Esophagus muscularis mucosa (tissue), 4 donors: ENCODE measurements around the gene SYNJ2. TPM values are rescaled to one million over a fixed set of nuclear protein-coding genes. Genes with fewer than 3 reads are reported as not detected.
A peak's percentile ranks its signal among the peaks of the same experiment; 100 is the strongest.

ENCODE experiments used
- DNase-seq: peaks from one replicate; pipeline ENCODE4 v3.0.0-alpha.2; 2017; ENCODE audit errors: extremely low spot score
- H3K27ac ChIP-seq, 4 donors: fragments of 200-600 bp; sonication (generic); replicated peaks in 1 of 4; 1 replicate in 3 of 4; 2 replicates in 1 of 4; pipeline ENCODE4 v1.5.1; 2016 to 2019; ENCODE audit warnings: mild to moderate bottlenecking in 1 of 4
- H3K27me3 ChIP-seq, 4 donors: fragments of 200-600 bp; sonication (generic); one replicate each; pipeline versions ENCODE4 v1.5.1 to v1.6.0; 2016 to 2019
- H3K36me3 ChIP-seq, 4 donors: fragments of 200-600 bp; sonication (generic); one replicate each; pipeline ENCODE4 v1.5.1; 2016 to 2019
- H3K4me1 ChIP-seq, 4 donors: fragments of 200-600 bp; sonication (generic); one replicate each; pipeline ENCODE4 v1.5.1; 2016 to 2019
- H3K4me3 ChIP-seq, 4 donors: fragments of 200-600 bp; sonication (generic); 1 replicate in 2 of 4; 2 replicates in 2 of 4; pipeline ENCODE4 v1.5.1; 2016 to 2019; ENCODE audit warnings: mild to moderate bottlenecking in 4 of 4, moderate library complexity in 1 of 4
- H3K9me3 ChIP-seq, 4 donors: fragments of 200-600 bp; sonication (generic); 1 replicate in 3 of 4; 2 replicates in 1 of 4; pipeline ENCODE4 v1.5.1; 2016 to 2019
- EP300 ChIP-seq: sonication (generic); formaldehyde crosslinking; IDR thresholded peaks from one replicate; pipeline ENCODE4 v1.6.1; 2017; ENCODE audit warnings: antibody characterized with exemption
- POLR2A ChIP-seq: fragments of 450-650 bp; IDR thresholded peaks from one replicate; pipeline ENCODE4 v1.6.1; 2017; ENCODE audit warnings: antibody characterized with exemption, moderate library complexity, mild to moderate bottlenecking, low read depth
- POLR2AphosphoS5 ChIP-seq, 2 donors: sonication (generic); formaldehyde crosslinking; IDR thresholded peaks; one replicate each; pipeline ENCODE4 v1.6.1; 2017; ENCODE audit warnings: antibody characterized with exemption in 2 of 2
- WGBS: methylation state at CpG from one replicate; pipeline ENCODE4 v1.1.5; 2018; 5-methylcytosine and 5-hydroxymethylcytosine counted together
- intact Hi-C: fragments of 100-400 bp; cut with DNase I; formaldehyde crosslinking; loops from one replicate; pipeline ENCODE4 v1.15.1; 2023
- total RNA-seq, 4 donors: library from RNA; depleted of rRNA; stranded (reverse); fragments of >200 nt; gene quantifications; one replicate each; pipeline versions ENCODE4 v1.1.0 to v1.2.1, GENCODE V29; 2016
- TF ChIP-seq, protein P1 (sequence below), 3 experiments: fragments of 200-600 bp in 2 of 3; fragments of 450-650 bp in 1 of 3; sonication (generic) in 2 of 3; IDR thresholded peaks; one replicate each; pipeline ENCODE4 v1.5.1; 2017 to 2019; ENCODE audit warnings: antibody characterized with exemption in 3 of 3, mild to moderate bottlenecking in 2 of 3, moderate library complexity in 1 of 3

The SYNJ2 gene
- total RNA-seq, 4 donors from 2014 or later: 17.0 to 25.3 (median 25.1) TPM

DNA sequence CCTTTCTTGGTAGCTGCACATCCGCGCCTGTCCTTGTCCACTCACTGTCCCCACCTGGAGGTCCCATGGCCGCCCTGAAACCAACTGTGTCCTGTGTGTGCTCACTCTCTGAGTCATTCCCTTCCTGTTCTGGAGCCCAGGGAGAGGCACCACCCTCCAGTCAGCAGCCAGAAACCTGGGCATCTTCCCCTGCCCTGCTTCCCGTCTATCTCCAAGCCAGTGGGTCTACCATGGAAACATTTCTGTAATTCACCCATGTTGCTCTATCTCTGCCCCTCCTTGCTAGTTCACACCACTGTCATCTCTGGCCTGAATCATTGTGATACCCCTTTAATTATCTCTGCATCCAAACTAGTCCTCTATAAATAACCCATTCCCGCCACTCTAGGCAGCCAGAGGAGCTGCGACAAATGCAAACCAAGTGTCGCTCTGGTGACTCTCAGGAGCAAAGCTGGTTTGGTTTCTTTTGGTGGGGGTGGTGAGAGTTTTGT lies 28.8 kb upstream of the SYNJ2 start:
- TF ChIP-seq POLR2AphosphoS5 (IDR thresholded peaks at IDR 0.05) (no peak), EP300 (no peak), POLR2A (no peak)
- TF ChIP-seq, protein P1, sequence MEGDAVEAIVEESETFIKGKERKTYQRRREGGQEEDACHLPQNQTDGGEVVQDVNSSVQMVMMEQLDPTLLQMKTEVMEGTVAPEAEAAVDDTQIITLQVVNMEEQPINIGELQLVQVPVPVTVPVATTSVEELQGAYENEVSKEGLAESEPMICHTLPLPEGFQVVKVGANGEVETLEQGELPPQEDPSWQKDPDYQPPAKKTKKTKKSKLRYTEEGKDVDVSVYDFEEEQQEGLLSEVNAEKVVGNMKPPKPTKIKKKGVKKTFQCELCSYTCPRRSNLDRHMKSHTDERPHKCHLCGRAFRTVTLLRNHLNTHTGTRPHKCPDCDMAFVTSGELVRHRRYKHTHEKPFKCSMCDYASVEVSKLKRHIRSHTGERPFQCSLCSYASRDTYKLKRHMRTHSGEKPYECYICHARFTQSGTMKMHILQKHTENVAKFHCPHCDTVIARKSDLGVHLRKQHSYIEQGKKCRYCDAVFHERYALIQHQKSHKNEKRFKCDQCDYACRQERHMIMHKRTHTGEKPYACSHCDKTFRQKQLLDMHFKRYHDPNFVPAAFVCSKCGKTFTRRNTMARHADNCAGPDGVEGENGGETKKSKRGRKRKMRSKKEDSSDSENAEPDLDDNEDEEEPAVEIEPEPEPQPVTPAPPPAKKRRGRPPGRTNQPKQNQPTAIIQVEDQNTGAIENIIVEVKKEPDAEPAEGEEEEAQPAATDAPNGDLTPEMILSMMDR (IDR thresholded peaks at IDR 0.05): no peak
- Histone ChIP-seq H3K27ac (no peak overlapping the region), H3K36me3 (no peaks in the 10 kb centered on the region), H3K4me3 (no peak overlapping the region), H3K9me3 (peaks cover 0 to 25% (median 14%) of the 10 kb centered on the region in 4 donors), H3K27me3 (no peaks in the 10 kb centered on the region), H3K4me1 (peaks cover 0 to 15% (median 12%) of the 10 kb centered on the region in 4 donors)
- DNase-seq: no peak
- intact Hi-C loops: no loop called here
- WGBS: 85% methylated on average over 7 of the region's 7 CpGs

- H3K36me3 ChIP-seq: no peaks in the 10 kb centered on the region
- TF ChIP-seq, protein P1 (IDR thresholded peaks at IDR 0.05): no peak
- 56% methylated on average over 3 of the region's 7 CpGs for WGBS
- H3K9me3 ChIP-seq: peaks cover 0 to 32% (median 21%) of the 10 kb centered on the region in 4 donors
- DNase-seq: no peak
- intact Hi-C loops: no loop called here
- peak overlapping the region; percentile 26 to 49 (median 44) for H3K4me3 ChIP-seq
- peak overlapping the region; percentile 2 to 32 (median 24) for H3K27ac ChIP-seq
- no peaks in the 10 kb centered on the region for H3K27me3 ChIP-seq
- peaks cover 0 to 15% (median 12%) of the 10 kb centered on the region in 4 donors for H3K4me1 ChIP-seq
Measured at GRCh38 chr6:157953580-157954091, 28.0 kb upstream of the SYNJ2 start.

DNA sequence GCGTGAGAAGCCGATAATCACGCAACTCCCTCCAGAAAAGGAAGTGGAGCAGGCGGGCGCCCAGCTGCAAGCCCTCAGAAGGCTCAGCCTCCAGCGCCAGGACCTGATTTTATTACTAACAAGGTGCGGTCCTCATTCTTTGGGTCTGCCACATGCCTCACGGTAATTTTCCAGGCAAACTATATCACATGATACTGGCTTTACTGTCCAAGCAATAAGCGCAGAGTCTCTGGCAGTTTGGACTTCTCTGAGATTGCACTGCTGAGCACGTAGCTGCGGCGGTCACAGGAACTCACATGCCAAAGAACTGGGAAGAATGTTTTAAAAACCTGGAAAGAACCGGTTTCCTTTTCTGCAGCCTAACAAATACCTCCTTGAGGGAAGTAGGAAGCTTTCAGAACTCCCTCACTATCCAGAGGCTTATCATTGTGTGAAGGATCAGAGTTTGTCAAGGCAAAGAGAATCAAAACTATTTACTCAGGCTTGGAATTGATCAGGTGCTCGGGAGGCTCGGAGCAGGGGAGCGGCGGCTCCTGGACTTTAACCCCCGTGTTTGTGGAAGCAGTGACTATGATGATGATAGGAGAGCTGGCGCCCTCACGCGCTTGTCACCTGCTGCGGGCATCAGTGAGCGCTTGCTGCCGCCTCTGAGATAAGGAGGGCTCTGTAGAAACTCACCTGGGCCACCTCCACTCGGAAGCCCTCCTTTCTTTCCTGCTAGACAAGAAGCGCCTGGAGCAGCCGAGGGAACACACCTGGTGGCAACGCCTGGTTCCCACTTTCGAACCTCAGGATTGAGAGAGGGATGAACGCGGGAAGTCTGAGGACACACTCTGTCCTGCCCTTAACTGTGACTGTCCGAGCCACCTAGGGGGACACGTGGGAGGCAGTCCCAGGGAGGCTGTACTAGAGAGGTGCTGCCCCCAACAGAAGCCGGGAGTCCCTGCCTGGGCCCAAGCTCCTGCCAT lies 27.2 kb upstream of the SYNJ2 start:
- intact Hi-C loops: no loop called here
- peaks cover 0 to 15% (median 12%) of the 10 kb centered on the region in 4 donors for H3K4me1 ChIP-seq
- no peaks in the 10 kb centered on the region for H3K27me3 ChIP-seq
- WGBS: 42% methylated on average over 30 of the region's 34 CpGs
- peaks cover 0 to 35% (median 28%) of the 10 kb centered on the region in 4 donors for H3K9me3 ChIP-seq
- H3K4me3 ChIP-seq: peak overlapping the region; percentile 26 to 49 (median 44)
- H3K27ac ChIP-seq: peak overlapping the region; percentile 2 to 32 (median 24)
- no peak for DNase-seq
- H3K36me3 ChIP-seq: no peaks in the 10 kb centered on the region
- TF ChIP-seq EP300: no peak
- no peak for TF ChIP-seq POLR2A
- TF ChIP-seq, protein P1 (IDR thresholded peaks at IDR 0.05): no peak
- peak in 1 of 2 donors; percentile 39 for TF ChIP-seq POLR2AphosphoS5 (IDR thresholded peaks at IDR 0.05)

DNA sequence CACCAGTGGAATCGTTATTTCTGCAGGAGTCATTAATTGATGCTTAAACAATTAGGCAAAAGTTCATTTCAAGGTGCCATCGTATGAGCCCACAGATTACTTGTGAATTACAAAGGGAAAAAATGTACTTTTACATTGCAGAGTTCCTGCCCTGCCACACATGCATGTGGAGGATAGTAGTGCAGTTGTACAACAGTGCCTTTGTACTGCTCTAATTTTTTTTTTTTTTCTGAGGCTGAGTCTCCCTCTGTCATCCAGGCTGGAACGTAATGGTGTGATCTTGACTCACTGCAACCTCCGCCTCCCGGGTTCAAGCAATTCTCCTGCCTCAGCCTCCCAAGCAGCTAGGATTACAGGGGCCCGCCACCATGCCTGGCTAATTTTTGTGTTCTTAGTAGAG lies 26.0 kb upstream of the SYNJ2 start:
- WGBS: 90% methylated on average over 6 of the region's 6 CpGs
- H3K27me3 ChIP-seq: no peaks in the 10 kb centered on the region
- no peak for DNase-seq
- H3K4me1 ChIP-seq: peaks cover 0 to 15% (median 12%) of the 10 kb centered on the region in 4 donors
- no peak for TF ChIP-seq POLR2AphosphoS5 (IDR thresholded peaks at IDR 0.05)
- TF ChIP-seq EP300: no peak
- H3K9me3 ChIP-seq: peaks cover 0 to 31% (median 22%) of the 10 kb centered on the region in 4 donors
- H3K36me3 ChIP-seq: no peaks in the 10 kb centered on the region
- intact Hi-C loops: no loop called here
- H3K4me3 ChIP-seq: no peak overlapping the region
- no peak overlapping the region for H3K27ac ChIP-seq

DNA sequence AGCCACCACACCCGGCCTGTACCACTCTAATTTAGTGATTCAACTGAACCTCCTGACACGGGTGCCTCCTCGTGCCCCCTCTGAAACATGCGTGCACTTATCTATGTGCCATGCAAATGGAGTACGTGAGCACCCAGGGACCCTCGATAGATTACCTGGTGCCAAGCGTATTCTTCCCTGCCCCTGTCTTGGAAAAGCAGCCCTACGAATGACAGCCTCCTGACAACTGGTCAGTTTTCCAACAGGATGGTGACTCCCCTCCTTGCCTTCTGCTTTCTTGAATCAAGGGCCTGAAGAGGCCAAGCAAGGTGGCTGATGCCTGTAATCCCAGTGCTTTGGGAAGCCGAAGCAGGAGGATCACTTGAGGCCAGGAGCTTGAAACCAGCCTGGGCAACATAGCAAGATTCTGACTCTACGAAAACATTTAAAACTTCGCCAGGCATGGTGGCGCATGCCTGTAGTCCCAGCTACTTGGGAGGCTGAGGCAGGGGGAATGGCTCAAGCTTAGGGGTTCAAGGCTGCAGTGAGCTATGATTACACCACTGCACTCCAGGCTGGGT lies 25.4 kb upstream of the SYNJ2 start:
- 85% methylated on average over 12 of the region's 12 CpGs for WGBS
- DNase-seq: no peak
- TF ChIP-seq POLR2AphosphoS5 (IDR thresholded peaks at IDR 0.05): no peak
- TF ChIP-seq POLR2A: no peak
- TF ChIP-seq, protein P1 (IDR thresholded peaks at IDR 0.05): no peak
- TF ChIP-seq EP300: no peak
- no peak overlapping the region for H3K4me3 ChIP-seq
- intact Hi-C loops: no loop called here
- H3K36me3 ChIP-seq: no peaks in the 10 kb centered on the region
- H3K27me3 ChIP-seq: no peaks in the 10 kb centered on the region
- H3K9me3 ChIP-seq: peaks cover 0 to 29% (median 22%) of the 10 kb centered on the region in 4 donors
- no peak overlapping the region for H3K27ac ChIP-seq
- H3K4me1 ChIP-seq: peaks cover 0 to 15% (median 12%) of the 10 kb centered on the region in 4 donors
